GM19043 (cell line): ENCODE data around the gene STX16.

Experiments
- ATAC-seq: cut with Tn5 transposase; IDR thresholded peaks from one replicate; pipeline ENCODE4 v1.9.1; 2021; ENCODE audit warnings: low read depth; ENCODE audit not compliant: unreplicated experiment

STX16 gene

GRCh38 chr20:58695895-58696375, 44.9 kb downstream of the STX16 start:
- ATAC-seq = no peak

- ATAC-seq = no peak
These were observed 45.4 kb downstream of the STX16 start for GRCh38 chr20:58696411-58696961.

GRCh38 chr20:58697201-58697866, 46.3 kb downstream of the STX16 start:
- no peak for ATAC-seq

- ATAC-seq = no peak
These were observed 47.0 kb downstream of the STX16 start for GRCh38 chr20:58697867-58698703.

GRCh38 chr20:58698741-58699622, 47.9 kb downstream of the STX16 start:
- ATAC-seq = no peak

GRCh38 chr20:58699623-58700107, 48.6 kb downstream of the STX16 start:
- ATAC-seq = no peak

GRCh38 chr20:58700121-58700821, 49.2 kb downstream of the STX16 start:
- ATAC-seq = no peak

- ATAC-seq = no peak
These were observed 49.7 kb downstream of the STX16 start for GRCh38 chr20:58700823-58701222.

- no peak for ATAC-seq
These were observed 50.5 kb downstream of the STX16 start for GRCh38 chr20:58701431-58702160.

GRCh38 chr20:58702161-58702510, 51.1 kb downstream of the STX16 start:
- no peak for ATAC-seq

- no peak for ATAC-seq
These were observed 52.0 kb downstream of the STX16 start for GRCh38 chr20:58702859-58703648.

- ATAC-seq = no peak
These were observed 52.8 kb downstream of the STX16 start for GRCh38 chr20:58703765-58704371.

GRCh38 chr20:58705208-58705926, 54.3 kb downstream of the STX16 start:
- no peak for ATAC-seq

GRCh38 chr20:58706150-58706892, 55.2 kb downstream of the STX16 start:
- ATAC-seq = no peak

GRCh38 chr20:58706975-58707681, 56.0 kb downstream of the STX16 start:
- no peak for ATAC-seq

GRCh38 chr20:58707770-58708169, 56.7 kb downstream of the STX16 start:
- ATAC-seq = no peak
